ENCODE results near the gene DLG3. TPM values are rescaled to one million over a fixed set of nuclear protein-coding genes. Genes with fewer than 3 reads are reported as not detected.

The DLG3 gene
- polyA plus RNA-seq, 3 donors = 2.4 to 21.9 (median 4.2) TPM

Other genes with a start within 250 kb of the DLG3 start
- not detected for gene AWAT1, start 210.2 kb upstream of the DLG3 start, polyA plus RNA-seq
- gene P2RY4, start 184.6 kb upstream of the DLG3 start, polyA plus RNA-seq = under 1 TPM in 1 of 3 donors, not detected in 2; 0.10 TPM
- gene ARR3, start 176.5 kb upstream of the DLG3 start, polyA plus RNA-seq = not detected
- not detected for gene RAB41, start 162.7 kb upstream of the DLG3 start, polyA plus RNA-seq
- gene PDZD11, start 154.9 kb upstream of the DLG3 start, polyA plus RNA-seq = 10 to 100 TPM; 18.2 to 48.2 (median 33.0) TPM
- under 1 TPM; 0.06 to 0.34 (median 0.13) TPM for gene KIF4A, start 154.7 kb upstream of the DLG3 start, polyA plus RNA-seq
- gene GDPD2, start 21.5 kb upstream of the DLG3 start, polyA plus RNA-seq = under 1 TPM in 1 of 3 donors, not detected in 2; 0.09 TPM